Stimulated activated CD4-positive, alpha-beta T cell treated with anti-CD3 and anti-CD28 coated beads, Interleukin-4, amount 100 ng/mL, for 1 hour (primary cell): Measurements from ENCODE around the gene UBE2Q2.

ENCODE experiments used
- DNase-seq: peaks from one replicate; pipeline ENCODE4 v3.0.0-alpha.2; 2020

Gene UBE2Q2

DNA sequence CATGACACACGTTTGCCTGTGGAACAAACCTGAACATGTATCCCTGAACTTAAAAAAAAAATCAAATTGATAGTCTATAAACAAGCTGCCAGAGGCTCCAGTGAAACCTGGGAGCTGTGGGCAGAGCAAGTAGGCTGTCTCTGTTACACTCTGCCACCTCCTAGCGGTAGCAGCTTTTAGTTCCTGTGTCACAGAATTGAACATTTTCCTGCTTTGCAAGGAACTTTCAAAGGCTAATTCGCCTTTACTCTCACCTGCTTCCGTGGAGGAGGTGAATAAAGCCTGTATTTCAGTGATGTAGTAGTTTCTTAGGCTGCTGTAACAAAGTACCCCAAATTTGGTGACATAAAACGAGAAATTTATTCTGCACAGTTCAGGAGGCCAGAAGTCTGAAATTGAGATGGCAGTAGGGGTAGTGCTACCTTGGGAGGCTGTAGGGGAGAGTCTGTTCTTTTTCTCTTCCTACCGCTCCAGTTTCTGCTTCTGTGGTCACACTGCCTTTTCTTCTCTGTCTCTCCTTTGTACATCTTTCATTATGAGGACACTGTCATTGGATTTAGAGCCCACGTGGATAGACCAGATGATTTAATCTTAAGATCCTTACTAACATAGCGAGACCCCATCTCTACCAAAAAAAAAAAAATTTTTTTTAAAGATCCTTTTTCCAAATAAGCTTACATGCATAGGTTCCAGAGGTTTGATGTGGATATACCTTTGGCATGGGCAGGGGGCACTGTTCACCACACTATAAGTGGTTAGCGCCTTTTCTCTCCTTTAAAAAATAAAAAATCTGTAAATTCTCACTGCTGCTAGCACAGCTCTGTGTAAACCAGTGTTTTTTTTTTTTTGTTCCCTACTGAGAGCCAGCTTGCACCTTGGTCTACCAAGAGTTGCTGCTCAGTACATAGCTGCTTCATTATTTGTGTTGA, 85.7 kb downstream of the UBE2Q2 start:
- no peak for DNase-seq

DNA sequence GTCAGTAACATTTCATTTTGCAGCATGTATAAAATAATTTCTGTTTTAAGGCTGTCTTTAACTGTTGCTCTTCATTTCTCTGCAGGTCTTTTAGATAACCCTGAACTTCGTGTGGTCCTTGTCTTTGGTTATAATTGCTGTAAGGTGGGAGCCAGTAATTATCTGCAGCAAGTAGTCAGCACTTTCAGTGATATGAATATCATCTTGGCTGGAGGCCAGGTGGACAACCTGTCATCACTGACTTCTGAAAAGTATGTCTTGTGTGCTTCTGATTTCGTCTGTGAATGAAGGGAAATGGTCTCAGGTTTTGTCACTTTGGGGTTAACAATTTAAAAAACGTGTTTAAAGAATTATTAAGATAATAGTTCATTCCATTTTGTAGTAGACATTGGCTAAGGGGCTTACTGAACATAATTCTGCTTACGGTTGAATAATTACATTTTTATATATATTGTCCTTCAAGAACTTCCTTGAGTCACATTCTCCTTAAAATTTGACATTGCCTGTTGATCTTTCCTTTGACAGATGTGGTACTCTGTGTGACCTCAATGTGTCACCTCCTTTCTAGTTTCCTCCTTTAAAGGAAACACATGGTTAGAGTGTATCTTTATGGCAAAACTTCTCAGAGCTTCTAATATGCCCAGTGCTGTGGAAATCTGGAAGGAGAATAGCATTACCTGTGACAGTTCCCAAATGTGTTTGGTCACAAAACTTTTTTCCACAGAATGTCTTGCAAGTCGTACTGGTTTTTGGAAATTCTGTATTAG, 86.7 kb downstream of the UBE2Q2 start:
- DNase-seq = no peak

DNA sequence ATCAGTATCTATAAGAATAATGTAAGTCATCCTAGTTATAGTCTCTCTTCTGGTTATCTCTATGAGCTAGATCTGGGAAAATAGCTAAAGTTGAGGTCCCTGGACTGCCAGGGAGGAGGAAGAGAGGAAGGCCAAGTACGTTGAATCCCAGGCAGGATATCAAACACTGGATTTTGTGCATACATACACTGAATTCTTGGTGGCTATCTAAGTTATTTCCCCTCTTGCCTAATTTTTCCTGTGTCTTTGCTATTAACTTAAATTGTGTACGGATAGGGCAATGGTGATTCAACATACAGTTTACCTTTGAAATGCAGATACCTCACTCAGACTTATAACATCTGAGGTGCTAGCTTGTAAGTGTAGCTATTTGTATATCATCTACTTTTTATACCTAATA, 87.6 kb downstream of the UBE2Q2 start:
- no peak for DNase-seq

DNA sequence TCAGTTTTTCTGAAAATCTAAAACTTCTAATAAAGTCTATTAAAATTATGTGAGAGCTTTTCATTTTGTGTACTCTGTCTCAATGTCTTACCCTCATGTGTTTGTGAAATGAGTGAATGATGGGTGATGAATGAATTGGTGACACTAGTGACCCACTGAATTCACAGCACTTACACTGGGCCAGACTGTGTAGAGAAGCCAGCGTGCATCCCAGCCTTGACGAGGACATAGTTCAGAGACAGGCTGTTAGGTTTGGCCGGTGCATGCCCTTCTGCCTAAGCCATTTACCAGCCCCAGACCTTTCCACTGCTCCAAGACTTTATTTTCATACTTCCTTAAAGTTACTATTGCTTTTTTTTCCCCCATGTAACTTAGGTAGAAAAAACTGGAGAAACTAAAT, 99.2 kb downstream of the UBE2Q2 start:
- DNase-seq = no peak

DNA sequence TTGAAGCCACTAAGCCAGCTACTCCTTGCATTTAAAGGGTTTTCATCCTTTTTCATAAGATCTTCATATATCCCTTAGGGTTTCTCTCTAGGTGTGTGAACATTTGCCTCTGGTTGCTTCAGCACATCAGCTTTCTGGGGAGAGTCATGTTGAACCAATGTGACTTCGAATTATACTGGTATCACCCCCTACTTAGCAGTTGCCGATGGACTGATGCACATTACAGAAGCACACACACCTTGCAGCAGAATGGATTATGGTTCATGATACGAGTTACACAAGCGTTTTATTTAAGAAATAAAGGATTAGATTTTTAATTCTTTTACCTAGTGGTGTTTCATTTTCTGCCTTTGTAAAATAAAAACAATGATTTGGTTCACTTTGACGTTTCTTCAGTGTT, 100.0 kb downstream of the UBE2Q2 start:
- no peak for DNase-seq

DNA sequence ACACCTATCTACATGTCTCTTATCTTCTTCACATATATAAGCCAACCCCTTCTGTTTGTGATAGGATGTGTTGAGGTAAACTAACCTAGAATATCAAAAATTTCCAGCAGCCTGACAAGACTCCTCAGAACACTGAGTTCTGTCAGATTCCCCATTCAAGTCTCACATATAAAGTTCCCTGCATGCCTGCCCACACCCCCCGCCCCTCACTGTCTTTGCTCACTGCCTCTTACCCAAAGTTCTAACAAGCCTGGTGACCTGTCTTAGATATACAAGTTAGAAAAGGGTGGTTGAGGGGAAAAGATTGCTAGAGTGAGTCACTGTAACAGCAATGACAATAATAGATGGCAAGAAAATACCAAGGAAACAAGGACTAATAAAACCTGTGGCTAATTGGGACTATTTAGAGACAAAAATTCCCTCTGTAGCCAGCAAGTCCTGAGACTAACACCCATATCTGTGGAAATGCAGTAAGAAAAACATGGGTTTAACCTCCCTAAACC, 100.5 kb downstream of the UBE2Q2 start:
- DNase-seq = no peak

DNA sequence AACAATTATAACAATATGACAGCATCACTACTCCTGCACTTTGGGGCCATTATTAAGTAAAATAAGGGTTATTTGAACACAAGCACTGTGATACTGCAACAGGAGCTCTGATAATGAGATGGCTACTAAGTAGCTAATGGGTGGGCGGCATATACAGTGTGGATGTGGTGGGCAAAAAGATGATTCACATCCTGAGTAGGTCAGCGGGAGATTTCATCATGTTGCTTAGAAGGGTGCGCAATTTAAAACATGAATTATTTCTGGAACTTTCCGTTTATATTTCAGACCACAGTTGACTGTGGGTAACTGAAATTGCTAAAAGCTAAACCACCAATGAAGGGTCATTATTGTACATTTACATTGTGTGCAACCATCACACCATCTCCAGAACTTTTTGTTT, 102.7 kb downstream of the UBE2Q2 start:
- no peak for DNase-seq

DNA sequence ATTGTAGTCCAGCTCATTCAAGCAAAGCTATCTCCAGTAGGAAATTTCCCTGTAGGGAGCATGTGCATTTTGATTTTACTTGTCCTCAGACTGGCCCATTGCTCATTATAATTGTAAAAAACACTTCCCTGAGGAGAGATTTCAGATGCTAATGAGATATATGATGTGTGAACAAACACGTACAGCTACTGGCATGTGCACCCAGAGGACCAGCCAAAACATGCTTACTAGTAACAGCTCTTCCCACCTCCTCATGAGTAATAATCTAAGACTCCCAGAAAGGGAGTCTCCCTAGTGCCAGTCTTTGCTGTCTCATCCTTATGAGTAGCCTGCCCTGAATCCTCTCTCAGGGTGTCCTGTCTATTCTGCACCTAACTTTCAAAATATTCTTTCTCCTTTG, 103.8 kb downstream of the UBE2Q2 start:
- no peak for DNase-seq

DNA sequence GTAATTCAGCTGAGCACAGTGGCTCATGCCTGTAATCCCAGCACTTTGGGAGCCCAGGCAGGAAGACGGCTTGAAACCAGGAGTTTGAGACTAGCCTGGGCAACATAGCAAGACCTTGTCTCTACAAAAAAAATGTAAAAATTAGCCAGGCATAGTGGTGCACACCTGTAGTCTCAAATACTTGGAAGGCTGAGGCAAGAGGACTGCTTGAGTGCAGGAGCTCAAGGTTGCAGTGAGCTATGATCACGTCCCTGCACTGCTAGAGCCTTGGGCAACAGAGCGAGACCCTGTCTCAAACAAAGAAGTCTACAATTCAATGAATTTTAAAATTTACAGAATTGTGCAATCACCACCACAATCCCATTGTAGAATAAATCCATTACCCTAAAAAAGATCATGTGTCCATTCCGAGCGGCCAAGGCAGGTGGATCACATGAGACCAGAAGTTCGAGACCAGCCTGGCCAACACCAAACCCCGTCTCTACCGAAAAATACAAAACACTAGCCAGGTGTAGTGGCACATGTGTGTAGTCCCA, 105.6 kb downstream of the UBE2Q2 start:
- DNase-seq = no peak
